ENCODE results near the gene TRIM58.

The TRIM58 gene

DNA sequence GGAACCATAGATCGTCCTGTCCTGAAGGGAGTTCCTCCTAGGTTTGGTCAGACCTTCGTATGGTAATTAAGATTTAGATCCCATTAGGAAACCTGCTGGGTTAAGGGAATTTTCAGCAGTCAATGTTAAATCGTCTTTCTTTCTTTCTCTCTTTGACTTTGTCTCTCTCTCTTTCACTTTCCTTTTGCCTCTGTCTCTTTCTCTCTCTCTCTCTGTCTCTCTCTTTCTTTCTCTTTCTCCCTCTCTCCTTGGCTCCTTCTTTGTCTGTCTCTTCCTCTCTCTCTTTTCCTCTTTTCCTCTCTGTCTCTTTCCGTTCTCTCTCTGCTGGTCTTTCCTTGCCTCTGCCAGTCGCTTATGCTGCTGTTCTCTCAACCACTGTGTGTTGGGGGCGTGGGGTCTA, 47.1 kb downstream of the TRIM58 start:
- DNase-seq (ENCODE audit: extremely low spot score) = no peak
- ChIA-PET POLR2A (no interaction called here), CTCF (no interaction called here)
- TF ChIP-seq, protein P1, sequence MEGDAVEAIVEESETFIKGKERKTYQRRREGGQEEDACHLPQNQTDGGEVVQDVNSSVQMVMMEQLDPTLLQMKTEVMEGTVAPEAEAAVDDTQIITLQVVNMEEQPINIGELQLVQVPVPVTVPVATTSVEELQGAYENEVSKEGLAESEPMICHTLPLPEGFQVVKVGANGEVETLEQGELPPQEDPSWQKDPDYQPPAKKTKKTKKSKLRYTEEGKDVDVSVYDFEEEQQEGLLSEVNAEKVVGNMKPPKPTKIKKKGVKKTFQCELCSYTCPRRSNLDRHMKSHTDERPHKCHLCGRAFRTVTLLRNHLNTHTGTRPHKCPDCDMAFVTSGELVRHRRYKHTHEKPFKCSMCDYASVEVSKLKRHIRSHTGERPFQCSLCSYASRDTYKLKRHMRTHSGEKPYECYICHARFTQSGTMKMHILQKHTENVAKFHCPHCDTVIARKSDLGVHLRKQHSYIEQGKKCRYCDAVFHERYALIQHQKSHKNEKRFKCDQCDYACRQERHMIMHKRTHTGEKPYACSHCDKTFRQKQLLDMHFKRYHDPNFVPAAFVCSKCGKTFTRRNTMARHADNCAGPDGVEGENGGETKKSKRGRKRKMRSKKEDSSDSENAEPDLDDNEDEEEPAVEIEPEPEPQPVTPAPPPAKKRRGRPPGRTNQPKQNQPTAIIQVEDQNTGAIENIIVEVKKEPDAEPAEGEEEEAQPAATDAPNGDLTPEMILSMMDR (IDR thresholded peaks at IDR 0.05; ENCODE audit: control extremely low read depth, extremely low read depth, low read depth, missing control alignments) = no peak

DNA sequence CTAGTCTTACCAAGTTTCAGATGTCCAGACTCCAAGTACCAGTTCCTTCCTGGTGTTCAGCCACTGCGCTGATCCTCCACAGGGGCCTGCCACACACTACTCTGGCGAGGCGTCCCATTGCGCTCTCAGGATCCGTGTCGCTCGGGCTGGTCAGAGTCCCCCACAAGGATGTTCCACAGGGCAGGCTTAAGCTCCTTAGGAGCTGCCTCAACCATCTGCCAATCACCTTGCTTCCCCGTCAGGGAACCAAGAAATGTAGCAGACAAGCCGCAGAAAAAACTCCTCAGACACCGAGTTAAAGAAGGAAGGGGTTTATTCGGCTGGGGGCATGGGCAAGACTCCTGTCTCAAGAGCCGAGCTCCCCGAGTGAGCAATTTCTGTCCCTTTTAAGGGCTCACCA, 48.2 kb downstream of the TRIM58 start:
- DNase-seq (ENCODE audit: extremely low spot score) = no peak
- ChIA-PET CTCF (no interaction called here), POLR2A (no interaction called here)
- TF ChIP-seq, protein P1 (IDR thresholded peaks at IDR 0.05; ENCODE audit: control extremely low read depth, extremely low read depth, low read depth, missing control alignments) = no peak

DNA sequence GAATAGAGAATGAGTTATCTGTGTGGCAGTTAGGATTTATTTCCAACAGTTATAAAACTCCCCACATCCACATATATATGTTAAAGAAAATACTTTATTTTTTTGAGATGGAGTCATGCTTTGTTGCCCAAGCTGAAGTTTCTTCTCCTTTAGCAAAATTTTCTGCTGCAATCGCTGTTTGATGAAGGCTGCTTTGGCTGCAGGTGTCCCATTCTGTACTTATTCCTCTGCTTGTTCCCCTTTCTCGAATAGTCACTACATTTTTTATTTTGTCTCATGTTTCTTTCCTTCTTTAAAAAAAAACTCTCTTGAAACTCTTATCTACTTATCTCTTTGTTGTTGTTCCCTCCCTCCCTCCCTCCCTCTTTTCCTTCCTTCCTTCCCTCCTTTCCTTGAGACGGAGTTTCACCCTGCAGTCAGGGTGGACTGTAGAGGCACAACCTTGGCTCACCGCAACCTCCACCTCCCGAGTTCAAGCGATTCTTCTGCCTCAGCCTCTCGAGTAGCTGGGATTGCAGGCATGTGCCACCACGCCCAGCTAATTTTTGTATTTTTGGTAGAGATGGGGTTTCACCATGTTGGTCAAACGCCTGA, 49.0 kb downstream of the TRIM58 start:
- TF ChIP-seq, protein P1 (IDR thresholded peaks at IDR 0.05; ENCODE audit: control extremely low read depth, extremely low read depth, low read depth, missing control alignments) = no peak
- DNase-seq (ENCODE audit: extremely low spot score) = no peak
- CTCF ChIA-PET = interaction anchor here (1.0 to 1.1 kb wide), 2 partner anchors 10 to 19 kb away, joined by 3 read pairs; partner anchors contain the start of gene OR2AJ1
- POLR2A ChIA-PET = no interaction called here

DNA sequence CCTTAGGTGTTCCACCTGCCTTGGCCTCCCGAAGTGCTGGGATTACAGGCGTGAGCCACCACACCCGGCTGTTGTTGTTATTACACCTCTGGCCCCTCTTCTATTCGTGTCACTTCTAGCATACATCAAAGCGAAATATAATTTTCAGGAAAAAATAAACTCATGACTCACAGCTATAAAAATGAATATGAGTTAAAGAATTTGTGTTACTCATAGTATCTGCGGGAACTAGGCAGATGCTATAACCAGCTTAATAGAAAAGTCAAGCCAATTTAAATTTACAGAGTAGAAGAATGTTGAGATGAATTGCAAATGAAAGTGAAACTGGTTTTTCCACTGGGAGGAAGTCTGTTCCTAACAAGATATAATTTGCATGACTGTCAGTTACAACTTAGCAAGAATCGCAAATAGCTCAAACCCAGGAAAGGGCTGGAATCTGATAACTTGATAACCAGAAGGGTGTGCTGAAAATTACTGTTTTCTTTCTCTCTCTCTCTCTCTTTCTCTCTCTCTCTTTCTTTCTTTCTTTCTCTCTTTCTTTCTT, 49.6 kb downstream of the TRIM58 start:
- ChIA-PET POLR2A (no interaction called here), CTCF (interaction anchor here (1.0 to 1.1 kb wide), 2 partner anchors 9 to 18 kb away, joined by 3 read pairs; partner anchors contain the start of gene OR2AJ1)
- DNase-seq (ENCODE audit: extremely low spot score) = no peak
- TF ChIP-seq, protein P1 (IDR thresholded peaks at IDR 0.05; ENCODE audit: control extremely low read depth, extremely low read depth, low read depth, missing control alignments) = no peak

DNA sequence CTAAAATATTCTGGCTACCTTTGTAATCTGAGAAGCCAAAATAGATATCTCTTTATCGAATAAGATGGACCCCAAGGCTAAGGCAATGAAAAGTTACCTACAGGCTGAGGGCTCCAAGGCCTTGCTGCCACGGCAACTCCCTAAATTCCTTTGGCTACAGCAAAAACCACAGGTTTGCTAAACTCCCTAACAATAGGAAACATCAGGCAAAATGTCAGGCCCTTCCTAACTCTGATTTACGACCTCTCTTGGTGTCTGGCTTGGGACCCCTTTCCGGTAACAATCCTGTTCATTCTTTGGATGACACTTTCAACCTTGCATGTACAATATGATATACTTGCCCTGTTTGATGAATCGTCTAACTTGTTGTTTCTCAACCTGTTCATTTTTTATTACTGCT, 51.8 kb downstream of the TRIM58 start:
- ChIA-PET POLR2A (no interaction called here), CTCF (no interaction called here)
- TF ChIP-seq, protein P1 (IDR thresholded peaks at IDR 0.05; ENCODE audit: control extremely low read depth, extremely low read depth, low read depth, missing control alignments) = no peak
- DNase-seq (ENCODE audit: extremely low spot score) = no peak

DNA sequence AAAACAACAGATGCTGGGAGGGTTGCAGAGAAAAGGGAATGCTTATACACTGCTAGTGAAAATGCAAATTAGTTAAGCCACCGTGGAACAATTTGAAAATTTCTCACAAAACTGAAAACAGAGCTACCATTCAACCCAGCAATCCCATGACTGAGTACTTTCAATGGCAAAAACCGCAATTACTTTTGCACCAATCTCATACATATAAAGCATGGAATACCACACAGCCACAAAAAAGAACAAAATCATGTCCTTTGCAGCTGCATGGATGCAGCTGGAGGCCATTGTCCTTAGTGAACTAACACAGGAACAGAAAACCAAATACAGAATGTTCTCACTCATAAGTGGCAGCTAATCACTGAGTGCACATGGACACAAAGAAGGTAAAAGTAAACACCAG, 56.8 kb downstream of the TRIM58 start:
- no peak for DNase-seq (ENCODE audit: extremely low spot score)
- CTCF ChIA-PET = no interaction called here
- POLR2A ChIA-PET = no interaction called here
- TF ChIP-seq, protein P1 (IDR thresholded peaks at IDR 0.05; ENCODE audit: control extremely low read depth, extremely low read depth, low read depth, missing control alignments) = no peak

Data from GM10248 (cell line).